Epithelial cell of esophagus (primary cell): Measurements from ENCODE around the gene TRPM5.

Source experiments
- DNase-seq: peaks from one replicate; pipeline ENCODE4 v3.0.0; 2010; ENCODE audit warnings: low read depth
- H3K4me3 ChIP-seq: 2 replicates; pipeline ENCODE4 v1.5.1; 2011; ENCODE audit warnings: mild to moderate bottlenecking, low read length, control low read depth
- TF ChIP-seq, protein P1 (sequence below): IDR thresholded peaks from 2 replicates; pipeline ENCODE4 v1.5.1; 2011; ENCODE audit warnings: low read depth, mild to moderate bottlenecking, low read length, control low read depth, inconsistent platforms; ENCODE audit not compliant: insufficient read depth; ENCODE audit errors: missing control alignments

The TRPM5 gene

DNA sequence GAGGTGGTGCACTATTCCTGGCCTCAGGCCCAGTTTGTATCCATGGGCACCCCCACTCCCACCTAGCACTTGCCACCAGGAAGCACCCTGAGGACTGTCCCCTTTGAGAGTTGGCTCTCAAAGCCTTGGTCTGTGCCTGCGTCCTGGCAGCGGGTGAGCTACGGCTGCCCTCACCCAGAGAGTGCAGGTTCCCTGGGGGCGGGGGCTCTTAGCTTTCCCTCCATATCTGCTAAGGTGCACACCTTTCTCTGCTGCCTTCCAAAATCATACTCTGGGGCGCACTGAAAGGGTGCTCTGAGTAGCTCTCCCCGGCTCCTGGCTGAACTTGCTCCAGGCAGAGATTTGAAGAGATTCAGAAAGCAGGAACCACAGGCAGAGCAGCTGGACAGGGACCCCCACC, 7.6 kb upstream of the TRPM5 start:
- TF ChIP-seq, protein P1, sequence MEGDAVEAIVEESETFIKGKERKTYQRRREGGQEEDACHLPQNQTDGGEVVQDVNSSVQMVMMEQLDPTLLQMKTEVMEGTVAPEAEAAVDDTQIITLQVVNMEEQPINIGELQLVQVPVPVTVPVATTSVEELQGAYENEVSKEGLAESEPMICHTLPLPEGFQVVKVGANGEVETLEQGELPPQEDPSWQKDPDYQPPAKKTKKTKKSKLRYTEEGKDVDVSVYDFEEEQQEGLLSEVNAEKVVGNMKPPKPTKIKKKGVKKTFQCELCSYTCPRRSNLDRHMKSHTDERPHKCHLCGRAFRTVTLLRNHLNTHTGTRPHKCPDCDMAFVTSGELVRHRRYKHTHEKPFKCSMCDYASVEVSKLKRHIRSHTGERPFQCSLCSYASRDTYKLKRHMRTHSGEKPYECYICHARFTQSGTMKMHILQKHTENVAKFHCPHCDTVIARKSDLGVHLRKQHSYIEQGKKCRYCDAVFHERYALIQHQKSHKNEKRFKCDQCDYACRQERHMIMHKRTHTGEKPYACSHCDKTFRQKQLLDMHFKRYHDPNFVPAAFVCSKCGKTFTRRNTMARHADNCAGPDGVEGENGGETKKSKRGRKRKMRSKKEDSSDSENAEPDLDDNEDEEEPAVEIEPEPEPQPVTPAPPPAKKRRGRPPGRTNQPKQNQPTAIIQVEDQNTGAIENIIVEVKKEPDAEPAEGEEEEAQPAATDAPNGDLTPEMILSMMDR, result no peak
- H3K4me3 ChIP-seq, result no peak overlapping the region
- DNase-seq, result no peak

DNA sequence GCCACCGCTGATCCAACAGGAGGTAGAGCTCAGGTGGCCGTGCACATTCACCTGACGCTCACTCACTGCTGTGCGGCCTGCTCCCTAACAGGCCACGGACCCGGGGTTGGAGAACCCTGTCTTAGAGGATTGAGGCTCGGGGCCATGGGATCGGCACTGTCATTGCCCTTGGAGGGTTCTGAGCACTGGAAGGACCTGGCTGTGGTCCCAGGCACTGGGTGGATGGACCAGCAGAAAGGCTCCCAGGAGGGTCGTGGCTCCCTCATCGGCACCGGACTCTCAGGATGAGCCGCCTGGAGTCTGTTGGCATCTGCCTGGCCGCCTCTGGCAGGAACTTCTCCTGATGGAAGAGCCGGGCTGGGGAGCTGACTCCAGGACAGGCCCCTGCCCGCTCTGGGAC, 7.0 kb upstream of the TRPM5 start:
- DNase-seq, result no peak
- no peak overlapping the region for H3K4me3 ChIP-seq
- TF ChIP-seq, protein P1, result no peak

DNA sequence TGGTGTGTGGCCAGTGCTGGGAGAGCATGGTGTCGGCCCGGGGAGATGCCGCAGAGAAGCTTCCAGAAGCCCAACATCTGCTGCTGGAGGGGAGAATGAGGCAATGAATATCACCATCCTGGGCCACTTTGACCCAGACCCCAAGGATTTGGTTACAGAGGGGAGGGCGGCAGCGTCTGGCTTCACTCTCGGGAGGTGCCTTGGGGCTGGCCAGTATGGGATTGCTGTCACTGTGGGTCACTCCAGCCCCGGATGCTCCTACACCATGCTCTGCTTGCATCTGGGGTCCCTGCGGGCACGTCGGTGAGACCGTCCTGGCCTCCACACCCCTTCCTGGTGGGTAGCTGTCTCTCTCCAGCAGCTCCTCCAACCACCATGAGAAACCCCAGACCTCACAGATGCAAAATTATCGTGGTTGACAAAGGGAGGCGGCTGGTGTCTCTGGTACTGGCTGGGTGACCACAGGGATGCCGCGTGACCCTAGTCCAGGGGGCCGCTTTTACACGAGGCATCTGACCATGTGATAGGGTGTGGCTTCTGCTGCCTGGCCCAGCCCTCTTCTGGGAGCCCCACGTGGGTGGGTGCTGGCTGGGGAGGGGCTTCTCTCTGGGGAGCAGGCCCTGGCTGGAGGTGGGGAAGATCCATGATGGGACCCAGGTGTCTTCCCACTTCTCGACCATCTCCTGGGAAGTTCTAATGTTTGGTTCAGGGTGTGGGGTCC, 6.2 kb upstream of the TRPM5 start:
- no peak overlapping the region for H3K4me3 ChIP-seq
- DNase-seq, result no peak
- TF ChIP-seq, protein P1, result no peak

DNA sequence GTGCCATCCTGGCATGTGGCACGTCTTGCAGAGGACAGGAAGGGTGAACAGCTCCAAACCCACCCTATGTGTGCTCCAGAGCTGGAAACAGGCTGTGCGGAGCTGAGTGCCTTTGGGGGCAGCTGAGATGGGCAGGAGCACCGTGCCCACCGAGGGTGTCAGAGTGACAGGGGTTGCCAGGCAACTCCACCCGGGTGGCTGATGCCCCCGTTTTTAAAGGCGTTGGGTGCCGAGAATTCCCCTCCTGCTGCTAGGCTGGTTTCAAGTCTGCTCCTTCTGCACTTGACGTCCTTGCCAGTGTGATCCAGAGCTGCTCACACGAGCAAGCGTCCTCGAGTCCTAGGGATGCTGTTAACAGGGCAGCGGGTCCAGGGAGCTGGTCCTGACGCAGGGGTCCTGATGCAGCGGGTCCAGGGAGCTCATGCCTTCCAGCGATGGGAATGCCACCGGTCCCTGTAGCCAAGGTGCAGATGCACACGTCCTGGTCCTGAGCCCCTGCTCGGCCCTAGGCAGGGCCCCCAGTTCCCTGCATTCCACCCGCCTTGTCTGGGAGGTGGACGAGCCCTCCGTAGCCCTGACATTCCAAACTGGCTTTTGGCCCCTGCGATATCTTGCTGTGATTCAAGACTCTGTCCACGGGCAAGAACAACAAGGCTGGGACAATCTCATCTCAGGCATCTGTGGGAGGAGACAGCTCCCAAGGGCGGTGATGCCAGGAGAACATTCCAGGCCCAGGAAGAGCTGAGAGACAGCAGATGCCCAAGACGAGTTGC, 5.4 kb upstream of the TRPM5 start:
- DNase-seq, result no peak

DNA sequence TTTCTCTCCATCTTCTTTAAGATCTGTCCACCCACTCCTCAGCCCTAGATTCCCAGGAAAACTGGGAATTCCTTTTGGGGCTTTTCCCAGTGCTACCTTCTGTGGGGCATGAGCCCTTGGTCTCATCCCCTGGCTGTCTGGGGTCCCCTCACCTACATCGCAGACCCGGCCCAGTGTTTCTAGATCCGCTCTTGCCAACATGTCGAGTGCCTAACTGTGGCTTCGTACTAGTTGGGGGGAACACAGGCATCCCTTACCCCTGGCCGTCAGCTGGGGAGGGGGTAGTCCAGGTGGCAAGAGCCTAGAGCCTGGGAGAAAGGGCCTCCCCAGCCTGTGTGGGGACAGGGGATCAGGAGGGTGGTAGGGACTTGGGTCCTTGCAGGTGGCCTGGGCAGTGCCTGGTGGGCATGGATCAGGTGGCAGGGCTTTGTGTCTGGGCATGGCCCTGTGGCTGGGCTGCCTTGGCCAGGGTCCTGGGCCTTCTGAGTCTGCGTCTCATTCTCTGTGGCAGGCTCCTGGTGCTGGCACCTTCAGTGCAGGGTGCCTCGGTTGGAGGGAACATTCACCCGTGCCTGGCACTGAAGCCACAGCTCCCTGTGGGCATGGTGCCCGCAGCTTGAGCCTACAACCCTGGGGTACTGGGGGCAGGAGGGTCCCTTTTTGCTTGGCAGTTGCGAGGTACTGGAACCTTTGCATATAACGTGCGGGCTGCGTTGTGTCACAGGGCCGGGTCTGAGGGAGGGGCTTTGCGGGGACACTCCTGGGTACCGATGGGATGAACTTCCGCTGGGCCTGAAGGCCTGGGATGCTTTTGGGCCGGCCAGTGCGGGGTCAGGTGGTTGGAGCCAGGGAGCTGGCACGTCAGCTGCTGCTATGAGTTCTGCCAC, 4.6 kb upstream of the TRPM5 start:
- H3K4me3 ChIP-seq, result no peak overlapping the region
- TF ChIP-seq, protein P1, result no peak
- DNase-seq, result no peak

More for the DNA sequence above, 5.4 kb upstream of the TRPM5 start:
- H3K4me3 ChIP-seq, result no peak overlapping the region
- TF ChIP-seq, protein P1, result no peak

DNA sequence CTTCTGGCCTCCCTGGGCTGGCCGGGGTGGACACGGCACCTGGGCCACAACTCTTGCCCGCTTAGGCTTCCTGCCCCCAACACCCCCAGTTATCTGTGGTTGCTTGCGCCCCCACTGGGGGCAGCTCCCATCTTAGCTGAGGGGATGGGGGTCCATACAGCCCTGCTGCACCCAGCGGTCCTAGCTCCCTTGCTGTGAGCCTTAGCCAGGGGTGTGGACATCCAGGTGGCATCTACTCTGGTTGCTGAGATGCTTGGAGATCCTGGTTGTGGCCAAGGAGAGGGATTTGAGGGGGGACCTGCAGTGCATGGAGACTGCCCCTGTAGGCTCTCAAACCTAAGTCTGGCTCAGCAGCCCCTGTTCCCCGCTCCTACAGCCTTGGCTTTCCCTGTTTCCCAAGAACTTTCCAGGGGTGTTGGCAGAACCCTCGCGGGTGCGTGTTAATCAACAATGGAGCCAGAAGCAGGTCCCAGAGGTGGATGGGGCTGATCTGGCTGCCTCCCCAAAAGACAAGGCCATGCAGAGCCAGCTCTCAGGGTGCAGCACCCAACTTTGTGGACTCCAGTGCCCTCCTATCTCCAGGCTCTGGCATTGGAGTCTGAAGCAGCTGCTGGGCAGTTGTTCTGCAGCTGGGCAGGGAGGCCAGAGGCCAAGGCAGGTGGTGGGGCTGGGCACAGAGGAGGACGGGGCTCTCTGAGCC, 3.8 kb upstream of the TRPM5 start:
- TF ChIP-seq, protein P1, result no peak
- no peak for DNase-seq
- no peak overlapping the region for H3K4me3 ChIP-seq
